Endothelial cell of umbilical vein (primary cell): ENCODE results near the gene CEMP1. TPM values are rescaled to one million over a fixed set of nuclear protein-coding genes. Genes with fewer than 3 reads are reported as not detected.
A peak's percentile ranks its signal among the peaks of the same experiment; 100 is the strongest.
"Not testable (repeated sequence)": the region's sequence is repeated elsewhere in the genome, so short reads cannot be mapped to it uniquely, and the experiment has no call there.

ENCODE experiments used
- BruUV-seq: library from RNA; stranded (reverse); fragments of 400-500 nt; replicated peaks from 2 replicates; lab custom pipeline; 2021; lab: Mats Ljungman, UMichigan
- CTCF ChIA-PET: fragments of 300-600, 350-600 bp; sonication (Branson Sonifier 250); formaldehyde crosslinking; loops from one replicate; lab custom pipeline; 2021; ENCODE audit warnings: antibody characterized with exemption, inconsistent platforms; lab: Charles Lee
- POLR2A ChIA-PET: fragments of 300-600, 350-600 bp; sonication (Branson Sonifier 250); formaldehyde crosslinking; loops from one replicate; lab custom pipeline; 2021; ENCODE audit warnings: antibody characterized with exemption, inconsistent platforms; lab: Charles Lee
- DNase-seq: peaks from one replicate; pipeline ENCODE4 v3.0.0-alpha.2; 2011; ENCODE audit warnings: low read depth, low spot score
- FAIRE-seq: peaks from 2 replicates; lab custom pipeline; 2011; peaks lifted over from hg19 to GRCh38; lab: Jason Lieb, UNC
- H2AFZ ChIP-seq: 2 replicates; pipeline ENCODE4 v1.6.0; 2012; ENCODE audit warnings: low read depth, low read length, control low read depth, inconsistent platforms
- H3K27ac ChIP-seq: 2 replicates; pipeline ENCODE4 v1.5.1; 2011; ENCODE audit warnings: low read depth, mild to moderate bottlenecking, control low read depth, low read length, moderate library complexity; ENCODE audit not compliant: insufficient read depth
- H3K27me3 ChIP-seq, 2 experiments: 2 replicates each; pipeline versions ENCODE4 v1.6.0 to v1.6.1; 2011; ENCODE audit warnings: low read length in 2 of 2, mixed read lengths in 1 of 2; ENCODE audit not compliant: control insufficient read depth in 2 of 2, insufficient read depth in 2 of 2
- H3K36me3 ChIP-seq, 2 experiments: 2 replicates in 1 of 2; 3 replicates in 1 of 2; pipeline ENCODE4 v1.5.1; 2011; ENCODE audit warnings: low read length in 2 of 2, mild to moderate bottlenecking in 1 of 2, moderate library complexity in 1 of 2; ENCODE audit not compliant: control insufficient read depth in 2 of 2, insufficient read depth in 2 of 2; ENCODE audit errors: extremely low read depth in 1 of 2
- H3K4me1 ChIP-seq: 3 replicates; pipeline ENCODE4 v1.5.1; 2011; ENCODE audit warnings: mild to moderate bottlenecking, low read length; ENCODE audit not compliant: control insufficient read depth, insufficient read depth; ENCODE audit errors: extremely low read depth
- H3K4me2 ChIP-seq: 2 replicates; pipeline ENCODE4 v1.6.1; 2011; ENCODE audit warnings: low read length, control low read depth, mixed read lengths; ENCODE audit not compliant: insufficient read depth
- H3K4me3 ChIP-seq, 3 experiments: fragments of 200-600 bp in 1 of 3; sonication (generic), shearing (Covaris generic) in 1 of 3; replicated peaks in 1 of 3; 2 replicates each; pipeline ENCODE4 v1.5.1; 2011 to 2016; ENCODE audit warnings: control low read depth in 3 of 3, low read length in 3 of 3, mild to moderate bottlenecking in 2 of 3, inconsistent platforms in 1 of 3, low read depth in 1 of 3, moderate library complexity in 1 of 3; ENCODE audit not compliant: insufficient read depth in 1 of 3
- H3K79me2 ChIP-seq: 2 replicates; pipeline ENCODE4 v1.6.0; 2012; ENCODE audit warnings: low read length, inconsistent platforms; ENCODE audit not compliant: control insufficient read depth, insufficient read depth
- H3K9ac ChIP-seq: replicated peaks from 2 replicates; pipeline ENCODE3; 2011; ENCODE audit warnings: low read length, control low read depth; ENCODE audit not compliant: insufficient read depth; ENCODE audit errors: extremely low read depth
- H3K9me1 ChIP-seq: replicated peaks from 3 replicates; pipeline ENCODE4 v1.6.0; 2011; ENCODE audit warnings: mild to moderate bottlenecking, low read length; ENCODE audit not compliant: control insufficient read depth, insufficient read depth; ENCODE audit errors: extremely low read depth
- H3K9me3 ChIP-seq: replicated peaks from 2 replicates; pipeline ENCODE4 v1.5.1; 2012; ENCODE audit warnings: low read length, inconsistent platforms; ENCODE audit not compliant: control insufficient read depth, insufficient read depth
- H4K20me1 ChIP-seq: replicated peaks from 2 replicates; pipeline ENCODE3; 2011; ENCODE audit warnings: mild to moderate bottlenecking, low read length; ENCODE audit not compliant: control insufficient read depth, insufficient read depth; ENCODE audit errors: extremely low read depth
- dilution Hi-C: fragments of 300-500 bp; cut with MboI; formaldehyde crosslinking; loops from one replicate; pipeline ENCODE4 v1.15.0; 2019; ENCODE audit warnings: low sequenced_read_pairs; ENCODE audit not compliant: extremely low pct_ligation_motif_present
- intact Hi-C: fragments of 100-400 bp; cut with micrococcal nuclease; formaldehyde crosslinking; loops from one replicate; pipeline ENCODE4 v1.10.0; 2022
- polyA plus RNA-seq, 4 experiments: library from polyadenylated mRNA; depleted of rRNA in 3 of 4; stranded (reverse) in 3 of 4; unstranded in 1 of 4; fragments of >200 nt; gene quantifications; 2 replicates each; pipeline versions ENCODE4 v1.2.1 to v1.2.3, GENCODE V29; 2011 to 2012; ENCODE audit warnings: missing spikeins in 1 of 4
- total RNA-seq: library from RNA; stranded (reverse); gene quantifications from 2 replicates; pipeline ENCODE4 v1.2.3, GENCODE V29; 2021
- TF ChIP-seq, protein P1 (sequence below), 2 donors: IDR thresholded peaks; 1 replicate in 1 of 2; 2 replicates in 1 of 2; pipeline ENCODE4 v1.5.1; 2011; ENCODE audit warnings: low read length in 2 of 2, mild to moderate bottlenecking in 2 of 2, moderate library complexity in 2 of 2, control low read depth in 1 of 2, inconsistent platforms in 1 of 2, low read depth in 1 of 2; ENCODE audit not compliant: insufficient read depth in 1 of 2; ENCODE audit errors: extremely low read depth in 1 of 2

The CEMP1 gene
- total and polyA plus RNA-seq, 2 donors (not counting 3 experiments of a cell fraction or from before 2014, with no cell fraction given), result not detected

DNA sequence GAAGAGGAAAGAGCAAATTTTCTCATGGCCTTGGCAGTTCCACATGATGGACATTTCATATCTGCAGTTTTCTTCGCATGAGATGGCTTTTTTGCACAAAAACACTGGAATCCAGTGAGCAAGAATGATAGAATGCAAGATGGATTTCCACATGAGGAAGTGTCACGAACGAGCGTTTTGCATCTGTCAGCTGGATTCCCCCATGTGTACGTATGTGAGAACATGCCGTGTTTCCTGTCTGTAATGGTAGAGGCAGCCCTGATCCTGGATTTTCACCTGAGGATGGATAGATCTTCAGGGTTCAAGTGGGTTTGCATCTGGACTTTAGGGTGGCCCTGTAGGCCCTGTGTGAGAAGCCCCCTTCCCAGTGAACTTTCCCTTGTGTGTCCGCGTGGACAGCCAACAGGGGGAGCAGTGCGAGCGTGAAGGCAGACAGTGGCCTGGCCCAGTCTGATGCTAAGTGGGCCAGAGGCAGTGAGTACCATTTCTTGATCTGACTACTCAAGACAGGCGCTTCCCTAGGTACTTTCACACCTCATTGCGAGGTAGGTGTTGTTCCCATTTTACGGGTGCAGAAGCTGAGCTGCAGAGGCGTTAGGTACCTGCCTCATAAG, 8.7 kb upstream of the CEMP1 start:
- H3K4me2 ChIP-seq, dilution Hi-C loops, H3K36me3 ChIP-seq, H3K9ac ChIP-seq, H3K9me3 ChIP-seq, H3K9me1 ChIP-seq, H3K4me3 ChIP-seq, CTCF ChIA-PET, intact Hi-C loops, H3K27ac ChIP-seq, POLR2A ChIA-PET, H2AFZ ChIP-seq, BruUV-seq, H3K27me3 ChIP-seq, DNase-seq, H4K20me1 ChIP-seq: not testable (repeated sequence)
- H3K4me1 ChIP-seq, result peaks cover 11% of the 10 kb centered on the region
- TF ChIP-seq, protein P1, sequence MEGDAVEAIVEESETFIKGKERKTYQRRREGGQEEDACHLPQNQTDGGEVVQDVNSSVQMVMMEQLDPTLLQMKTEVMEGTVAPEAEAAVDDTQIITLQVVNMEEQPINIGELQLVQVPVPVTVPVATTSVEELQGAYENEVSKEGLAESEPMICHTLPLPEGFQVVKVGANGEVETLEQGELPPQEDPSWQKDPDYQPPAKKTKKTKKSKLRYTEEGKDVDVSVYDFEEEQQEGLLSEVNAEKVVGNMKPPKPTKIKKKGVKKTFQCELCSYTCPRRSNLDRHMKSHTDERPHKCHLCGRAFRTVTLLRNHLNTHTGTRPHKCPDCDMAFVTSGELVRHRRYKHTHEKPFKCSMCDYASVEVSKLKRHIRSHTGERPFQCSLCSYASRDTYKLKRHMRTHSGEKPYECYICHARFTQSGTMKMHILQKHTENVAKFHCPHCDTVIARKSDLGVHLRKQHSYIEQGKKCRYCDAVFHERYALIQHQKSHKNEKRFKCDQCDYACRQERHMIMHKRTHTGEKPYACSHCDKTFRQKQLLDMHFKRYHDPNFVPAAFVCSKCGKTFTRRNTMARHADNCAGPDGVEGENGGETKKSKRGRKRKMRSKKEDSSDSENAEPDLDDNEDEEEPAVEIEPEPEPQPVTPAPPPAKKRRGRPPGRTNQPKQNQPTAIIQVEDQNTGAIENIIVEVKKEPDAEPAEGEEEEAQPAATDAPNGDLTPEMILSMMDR (IDR thresholded peaks at IDR 0.05; ENCODE audit: extremely low read depth in 1 of 2, insufficient read depth in 1 of 2, low read depth in 1 of 2, low read length in 2 of 2), result peak; percentile 18 to 35
- peak; percentile 84 for FAIRE-seq
- H3K79me2 ChIP-seq, result peaks cover 39% of the 10 kb centered on the region

DNA sequence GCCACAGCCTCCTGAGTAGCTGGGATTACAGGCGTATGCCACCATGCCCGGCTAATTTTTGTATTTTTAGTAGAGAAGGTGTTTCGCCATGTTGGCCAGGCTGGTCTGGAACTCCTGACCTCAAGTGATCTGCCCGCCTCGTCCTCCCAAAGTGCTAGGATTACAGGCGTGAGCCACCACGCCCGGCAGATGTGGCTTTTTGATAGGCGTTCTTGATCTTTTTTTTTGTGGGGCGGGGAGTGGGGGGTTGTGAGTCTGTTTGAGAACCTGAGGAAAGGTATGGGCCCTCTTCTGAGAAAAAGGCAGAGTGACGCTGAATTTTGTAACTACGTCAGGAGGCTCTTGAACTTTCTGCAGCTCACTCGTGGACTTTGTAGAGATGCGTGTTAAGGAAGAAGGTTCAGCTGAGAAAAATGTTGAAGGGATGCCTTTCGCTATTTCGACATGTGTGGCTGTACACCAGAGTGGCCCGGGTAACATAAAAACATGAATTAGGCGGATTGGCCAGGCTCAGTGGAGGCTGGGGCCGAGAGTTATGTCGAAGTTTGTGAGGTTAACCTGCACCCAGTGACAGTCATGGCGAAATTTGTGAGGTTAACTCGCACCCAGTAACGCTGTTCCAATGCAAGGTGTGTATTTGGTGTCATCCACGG, 8.1 kb upstream of the CEMP1 start:
- dilution Hi-C loops, H2AFZ ChIP-seq, intact Hi-C loops, POLR2A ChIA-PET, H3K36me3 ChIP-seq, H3K27ac ChIP-seq, DNase-seq, H3K9me1 ChIP-seq, FAIRE-seq, H3K9me3 ChIP-seq, H4K20me1 ChIP-seq, H3K4me2 ChIP-seq, CTCF ChIA-PET, H3K4me3 ChIP-seq, H3K27me3 ChIP-seq: not testable (repeated sequence)
- BruUV-seq, result TSS peak; percentile 15
- H3K79me2 ChIP-seq, result peaks cover 36% of the 10 kb centered on the region
- H3K4me1 ChIP-seq, result peaks cover 11% of the 10 kb centered on the region
- peak overlapping the region; percentile 9 for H3K9ac ChIP-seq
